ENCODE data around the gene CARMIL3.
"Not testable (repeated sequence)": the region's sequence is repeated elsewhere in the genome, so short reads cannot be mapped to it uniquely, and the experiment has no call there.

DNA sequence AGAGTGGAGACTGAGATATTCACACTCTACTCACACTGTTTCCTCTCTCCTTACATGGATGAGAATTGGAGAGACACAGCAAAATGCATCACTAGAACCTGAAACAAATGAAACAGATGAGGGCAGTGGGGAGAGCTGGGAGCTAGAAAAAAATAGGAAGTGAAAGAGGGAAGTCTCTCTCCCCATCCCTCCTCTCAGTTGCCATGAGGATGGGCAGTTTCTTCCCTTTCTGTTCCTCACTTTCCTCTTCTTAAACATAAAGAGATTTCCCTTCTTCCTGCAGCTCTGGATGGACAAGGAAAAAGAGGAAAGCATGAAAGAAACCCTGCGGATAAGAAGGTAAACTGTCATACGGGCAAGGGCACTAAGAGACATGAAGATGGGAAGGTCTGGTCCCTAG lies 2.8 kb upstream of the CARMIL3 start:
- TF ChIP-seq POLR2A (IDR thresholded peaks at IDR 0.05; ENCODE audit: extremely low read depth, insufficient read length); MAX (IDR thresholded peaks at IDR 0.05; ENCODE audit: low read depth, low read length); MYC (IDR thresholded peaks at IDR 0.05; ENCODE audit: low read depth, low read length): not testable (repeated sequence)
- TF ChIP-seq, protein P1, sequence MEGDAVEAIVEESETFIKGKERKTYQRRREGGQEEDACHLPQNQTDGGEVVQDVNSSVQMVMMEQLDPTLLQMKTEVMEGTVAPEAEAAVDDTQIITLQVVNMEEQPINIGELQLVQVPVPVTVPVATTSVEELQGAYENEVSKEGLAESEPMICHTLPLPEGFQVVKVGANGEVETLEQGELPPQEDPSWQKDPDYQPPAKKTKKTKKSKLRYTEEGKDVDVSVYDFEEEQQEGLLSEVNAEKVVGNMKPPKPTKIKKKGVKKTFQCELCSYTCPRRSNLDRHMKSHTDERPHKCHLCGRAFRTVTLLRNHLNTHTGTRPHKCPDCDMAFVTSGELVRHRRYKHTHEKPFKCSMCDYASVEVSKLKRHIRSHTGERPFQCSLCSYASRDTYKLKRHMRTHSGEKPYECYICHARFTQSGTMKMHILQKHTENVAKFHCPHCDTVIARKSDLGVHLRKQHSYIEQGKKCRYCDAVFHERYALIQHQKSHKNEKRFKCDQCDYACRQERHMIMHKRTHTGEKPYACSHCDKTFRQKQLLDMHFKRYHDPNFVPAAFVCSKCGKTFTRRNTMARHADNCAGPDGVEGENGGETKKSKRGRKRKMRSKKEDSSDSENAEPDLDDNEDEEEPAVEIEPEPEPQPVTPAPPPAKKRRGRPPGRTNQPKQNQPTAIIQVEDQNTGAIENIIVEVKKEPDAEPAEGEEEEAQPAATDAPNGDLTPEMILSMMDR (IDR thresholded peaks at IDR 0.05; ENCODE audit: low read depth, low read length): not testable (repeated sequence)

All from NB4 (cell line).